Left lung (tissue), 10 donors: ENCODE results near the gene CTSE. TPM values are rescaled to one million over a fixed set of nuclear protein-coding genes. Genes with fewer than 3 reads are reported as not detected.

Experiments
- ATAC-seq: fragments of 200-7000 bp; cut with Tn5 transposase; one replicate; pipeline ENCODE4 v1.9.1; 2020; ENCODE audit warnings: moderate library complexity
- DNase-seq, 4 donors: peaks; one replicate each; pipeline ENCODE4 v3.0.0-alpha.2; 2013 to 2020
- H3K27ac ChIP-seq, 2 donors: fragments of 200-600 bp; sonication (generic) in 1 of 2; one replicate each; pipeline versions ENCODE4 v1.5.0 to v1.8.0; 2020 to 2021
- H3K27me3 ChIP-seq, 2 donors: fragments of 200-600 bp; sonication (generic) in 1 of 2; one replicate each; pipeline versions ENCODE4 v1.5.0 to v1.8.0; 2020 to 2021
- H3K36me3 ChIP-seq, 2 donors: fragments of 200-600 bp; sonication (generic) in 1 of 2; one replicate each; pipeline versions ENCODE4 v1.5.0 to v1.8.0; 2020 to 2021
- H3K4me1 ChIP-seq, 2 donors: fragments of 200-600 bp; one replicate each; pipeline ENCODE4 v1.8.0; 2021
- H3K4me3 ChIP-seq, 2 donors: fragments of 200-600 bp; sonication (generic) in 1 of 2; one replicate each; pipeline versions ENCODE4 v1.5.0 to v1.8.0; 2020 to 2021; ENCODE audit warnings: mild to moderate bottlenecking in 1 of 2
- H3K9me3 ChIP-seq, 2 donors: fragments of 200-600 bp; sonication (generic) in 1 of 2; one replicate each; pipeline versions ENCODE4 v1.5.0 to v1.8.0; 2020 to 2021
- intact Hi-C, 2 donors: fragments of 100-400 bp; cut with DNase I; formaldehyde crosslinking; loops; one replicate each; pipeline versions ENCODE4 v1.11.2 to v1.14.2; 2022
- polyA plus RNA-seq, 6 donors: library from polyadenylated mRNA; unstranded; fragments of 120-200 nt; gene quantifications; one replicate each; pipeline ENCODE4 v1.2.1, GENCODE V29; 2013; ENCODE audit not compliant: insufficient read length in 6 of 6
- total RNA-seq, 2 donors: library from RNA; stranded (reverse); fragmentation: NEBNext Ultra II Directional; extraction: Animal tissue kit (Norgen Biotek cat#: 25700); gene quantifications; one replicate each; pipeline ENCODE4 v1.2.1, GENCODE V29; 2021
- TF ChIP-seq, protein P1 (sequence below), 2 donors: fragments of 200-600 bp; sonication (generic) in 1 of 2; IDR thresholded peaks; one replicate each; pipeline versions ENCODE4 v1.5.0 to v1.8.0; 2021; ENCODE audit warnings: antibody characterized with exemption in 2 of 2
- donor health status: DM: no; HTN: yes; CAD: no.
- donor health status: DM: no; HTN: no; CAD: no.

CTSE gene
- total and polyA plus RNA-seq, 8 donors: 0.35 to 624 (median 0.62) TPM

DNA sequence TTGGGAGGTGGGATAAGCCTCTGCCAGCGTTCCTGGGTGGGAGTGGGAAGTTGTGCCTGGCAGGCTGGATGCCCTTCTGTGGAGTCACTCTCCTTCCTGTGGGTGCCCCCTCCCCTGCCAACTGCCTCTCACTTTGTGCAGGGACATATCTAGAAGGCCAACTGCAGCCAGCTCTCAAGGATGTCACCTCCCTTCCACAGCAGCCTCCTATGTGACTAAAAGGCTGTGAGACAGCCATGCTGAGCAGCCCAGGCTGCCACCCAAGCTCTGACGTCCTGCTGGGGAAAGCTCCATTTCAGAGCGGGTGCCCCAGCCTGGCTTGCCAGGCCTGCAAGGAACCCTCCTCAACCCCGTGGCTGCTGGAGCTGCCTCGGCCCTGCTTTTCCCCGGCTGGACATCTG is 60.9 kb downstream of the CTSE start:
- TF ChIP-seq, protein P1, sequence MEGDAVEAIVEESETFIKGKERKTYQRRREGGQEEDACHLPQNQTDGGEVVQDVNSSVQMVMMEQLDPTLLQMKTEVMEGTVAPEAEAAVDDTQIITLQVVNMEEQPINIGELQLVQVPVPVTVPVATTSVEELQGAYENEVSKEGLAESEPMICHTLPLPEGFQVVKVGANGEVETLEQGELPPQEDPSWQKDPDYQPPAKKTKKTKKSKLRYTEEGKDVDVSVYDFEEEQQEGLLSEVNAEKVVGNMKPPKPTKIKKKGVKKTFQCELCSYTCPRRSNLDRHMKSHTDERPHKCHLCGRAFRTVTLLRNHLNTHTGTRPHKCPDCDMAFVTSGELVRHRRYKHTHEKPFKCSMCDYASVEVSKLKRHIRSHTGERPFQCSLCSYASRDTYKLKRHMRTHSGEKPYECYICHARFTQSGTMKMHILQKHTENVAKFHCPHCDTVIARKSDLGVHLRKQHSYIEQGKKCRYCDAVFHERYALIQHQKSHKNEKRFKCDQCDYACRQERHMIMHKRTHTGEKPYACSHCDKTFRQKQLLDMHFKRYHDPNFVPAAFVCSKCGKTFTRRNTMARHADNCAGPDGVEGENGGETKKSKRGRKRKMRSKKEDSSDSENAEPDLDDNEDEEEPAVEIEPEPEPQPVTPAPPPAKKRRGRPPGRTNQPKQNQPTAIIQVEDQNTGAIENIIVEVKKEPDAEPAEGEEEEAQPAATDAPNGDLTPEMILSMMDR (IDR thresholded peaks at IDR 0.05): no peak
- H3K4me1 ChIP-seq: peaks cover 18 to 30% of the 10 kb centered on the region in 2 donors
- ATAC-seq: no peak
- H3K36me3 ChIP-seq: no peaks in the 10 kb centered on the region
- peak overlapping the region; percentile 37 to 45 for H3K27ac ChIP-seq
- intact Hi-C loops: no loop called here
- H3K27me3 ChIP-seq: no peaks in the 10 kb centered on the region
- no peak overlapping the region for H3K4me3 ChIP-seq
- DNase-seq: no peak
- no peaks in the 10 kb centered on the region for H3K9me3 ChIP-seq

- TF ChIP-seq, protein P1 (IDR thresholded peaks at IDR 0.05): no peak
- ATAC-seq (peak; percentile 86), DNase-seq (peak in 2 of 4 donors; percentile 83 to 88)
- Histone ChIP-seq H3K27ac (peak overlapping the region; percentile 37 to 45), H3K36me3 (no peaks in the 10 kb centered on the region), H3K27me3 (no peaks in the 10 kb centered on the region), H3K4me1 (peaks cover 18 to 30% of the 10 kb centered on the region in 2 donors), H3K9me3 (no peaks in the 10 kb centered on the region), H3K4me3 (no peak overlapping the region)
- intact Hi-C loops: no loop called here
Measured at GRCh38 chr1:205961991-205962820, 61.5 kb downstream of the CTSE start.

DNA sequence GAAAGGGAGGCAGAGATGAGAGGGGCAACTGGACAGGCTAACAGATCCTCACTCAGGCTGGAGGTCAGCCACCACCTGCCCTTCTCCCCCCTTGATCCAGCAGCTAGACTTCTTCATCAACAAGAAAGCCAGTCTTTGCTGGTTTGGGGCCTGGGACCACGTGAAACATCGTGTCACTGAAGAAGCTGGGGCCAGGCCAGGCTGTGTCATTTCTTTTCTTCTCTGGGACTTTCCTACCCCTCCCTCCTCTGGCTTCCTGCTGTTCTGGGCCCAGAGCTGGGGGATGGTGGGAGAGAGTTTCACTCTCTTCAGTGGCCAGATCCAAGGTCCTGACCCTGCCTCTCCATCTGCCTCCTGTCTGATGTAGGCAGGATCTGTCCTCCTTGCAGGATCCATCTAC is 62.3 kb downstream of the CTSE start:
- Histone ChIP-seq H3K36me3 (no peaks in the 10 kb centered on the region), H3K4me3 (no peak overlapping the region), H3K27ac (peak overlapping the region; percentile 18 to 42), H3K4me1 (peaks cover 18 to 30% of the 10 kb centered on the region in 2 donors), H3K9me3 (no peaks in the 10 kb centered on the region), H3K27me3 (no peaks in the 10 kb centered on the region)
- intact Hi-C loops: no loop called here
- ATAC-seq (peak; percentile 51), DNase-seq (peak in 2 of 4 donors; percentile 57 to 61)
- TF ChIP-seq, protein P1 (IDR thresholded peaks at IDR 0.05): no peak

GRCh38 chr1:205959789-205960188 is 63.9 kb downstream of the CTSE start:
- ATAC-seq: no peak
- intact Hi-C loops: no loop called here

More at GRCh38 chr1:205959789-205960188, 63.9 kb downstream of the CTSE start:
- DNase-seq: no peak
- Histone ChIP-seq H3K9me3 (no peaks in the 10 kb centered on the region), H3K4me3 (no peak overlapping the region), H3K36me3 (no peaks in the 10 kb centered on the region), H3K4me1 (peaks cover 18 to 30% of the 10 kb centered on the region in 2 donors), H3K27ac (no peak overlapping the region), H3K27me3 (no peaks in the 10 kb centered on the region)
- TF ChIP-seq, protein P1 (IDR thresholded peaks at IDR 0.05): no peak

Other genes with a start within 250 kb of the CTSE start
- 10 to 100 TPM; 18.8 to 29.9 TPM for gene RAB29, start 248.4 kb downstream of the CTSE start, total RNA-seq
- gene RAB29, start 248.4 kb downstream of the CTSE start, polyA plus RNA-seq: 10 to 100 TPM in 1 of 6 donors, 1 to 10 TPM in 5; 6.1 to 10.0 (median 7.9) TPM
- gene SLC41A1, start 210.7 kb downstream of the CTSE start, total RNA-seq: 10 to 100 TPM; 29.4 to 36.1 TPM
- gene SLC41A1, start 210.7 kb downstream of the CTSE start, polyA plus RNA-seq: 10 to 100 TPM; 36.6 to 46.8 (median 43.6) TPM
- gene PM20D1, start 173.8 kb downstream of the CTSE start, total RNA-seq: under 1 TPM; 0.13 to 0.32 TPM
- under 1 TPM; 0.29 to 0.79 (median 0.56) TPM for gene PM20D1, start 173.8 kb downstream of the CTSE start, polyA plus RNA-seq
- gene SLC26A9, start 80.4 kb downstream of the CTSE start, total RNA-seq: 10 to 100 TPM in 1 of 2 donors, 1 to 10 TPM in 1; 7.6 to 42.5 TPM
- 1 to 10 TPM; 4.1 to 8.5 (median 6.2) TPM for gene SLC26A9, start 80.4 kb downstream of the CTSE start, polyA plus RNA-seq
- 10 to 100 TPM; 13.4 to 14.2 TPM for gene RAB7B, start 20.5 kb downstream of the CTSE start, total RNA-seq
- gene RAB7B, start 20.5 kb downstream of the CTSE start, polyA plus RNA-seq: 1 to 10 TPM; 3.2 to 4.8 (median 3.7) TPM
- gene RHEX, start 29.3 kb upstream of the CTSE start, total RNA-seq: 1 to 10 TPM; 1.1 to 2.4 TPM
- gene RHEX, start 29.3 kb upstream of the CTSE start, polyA plus RNA-seq: under 1 TPM in 5 of 6 donors, not detected in 1; 0.18 to 0.44 (median 0.30) TPM
- gene AVPR1B, start 93.5 kb upstream of the CTSE start, total RNA-seq: not detected
- under 1 TPM in 3 of 6 donors, not detected in 3; 0.08 to 0.11 (median 0.10) TPM for gene AVPR1B, start 93.5 kb upstream of the CTSE start, polyA plus RNA-seq
- gene FAM72A, start 178.9 kb upstream of the CTSE start, total RNA-seq: 1 to 10 TPM; 3.9 to 5.0 TPM
- 1 to 10 TPM; 5.2 to 7.7 (median 7.2) TPM for gene FAM72A, start 178.9 kb upstream of the CTSE start, polyA plus RNA-seq
- gene SRGAP2, start 179.6 kb upstream of the CTSE start, total RNA-seq: 10 to 100 TPM; 63.8 to 65.4 TPM
- gene SRGAP2, start 179.6 kb upstream of the CTSE start, polyA plus RNA-seq: 10 to 100 TPM; 58.9 to 72.4 (median 64.0) TPM